GM21381 (cell line): ENCODE data around the gene PGLYRP4.
"Not testable (repeated sequence)": the region's sequence is repeated elsewhere in the genome, so short reads cannot be mapped to it uniquely, and the experiment has no call there.

Source experiments
- ATAC-seq: cut with Tn5 transposase; IDR thresholded peaks from one replicate; pipeline ENCODE4 v1.9.1; 2021; ENCODE audit warnings: mild to moderate bottlenecking, moderate library complexity; ENCODE audit not compliant: unreplicated experiment

PGLYRP4 gene

GRCh38 chr1:153357076-153357852, 8.6 kb upstream of the PGLYRP4 start:
- no peak for ATAC-seq

DNA sequence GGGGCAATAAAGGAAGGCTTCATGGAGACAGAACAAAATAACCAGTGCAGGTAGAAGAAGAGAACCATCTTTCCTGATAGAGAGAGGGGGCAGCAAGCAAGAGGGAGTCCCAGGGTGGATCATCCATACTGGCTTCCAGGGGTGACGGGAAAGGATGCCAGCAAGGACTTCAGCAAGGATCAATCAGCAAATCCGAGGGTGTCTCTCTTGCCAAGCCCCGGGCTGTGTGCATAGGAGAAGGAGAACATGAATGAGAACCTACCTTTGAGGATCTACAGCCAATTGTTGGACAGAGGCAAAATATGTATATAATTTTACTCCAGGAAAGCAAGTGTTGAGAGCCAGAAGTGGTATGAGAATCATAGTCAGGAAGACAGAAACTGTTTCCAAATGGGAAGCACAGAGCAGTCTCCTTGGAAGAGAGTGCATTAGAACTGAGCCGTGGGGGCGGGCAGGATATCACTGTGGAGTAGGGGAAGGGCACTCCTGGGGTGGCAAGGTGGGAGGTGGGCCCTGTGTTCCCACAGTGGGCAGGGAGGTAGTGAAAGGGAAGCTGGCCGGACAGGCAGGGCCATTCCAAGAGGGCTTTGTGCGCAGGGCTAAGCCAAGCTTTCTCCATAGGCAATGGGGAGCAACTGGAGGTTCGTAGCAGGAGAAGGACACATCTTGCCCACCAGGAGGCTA, 7.9 kb upstream of the PGLYRP4 start:
- no peak for ATAC-seq

- ATAC-seq, result no peak
Measured at GRCh38 chr1:153355445-153356071, 6.9 kb upstream of the PGLYRP4 start.

DNA sequence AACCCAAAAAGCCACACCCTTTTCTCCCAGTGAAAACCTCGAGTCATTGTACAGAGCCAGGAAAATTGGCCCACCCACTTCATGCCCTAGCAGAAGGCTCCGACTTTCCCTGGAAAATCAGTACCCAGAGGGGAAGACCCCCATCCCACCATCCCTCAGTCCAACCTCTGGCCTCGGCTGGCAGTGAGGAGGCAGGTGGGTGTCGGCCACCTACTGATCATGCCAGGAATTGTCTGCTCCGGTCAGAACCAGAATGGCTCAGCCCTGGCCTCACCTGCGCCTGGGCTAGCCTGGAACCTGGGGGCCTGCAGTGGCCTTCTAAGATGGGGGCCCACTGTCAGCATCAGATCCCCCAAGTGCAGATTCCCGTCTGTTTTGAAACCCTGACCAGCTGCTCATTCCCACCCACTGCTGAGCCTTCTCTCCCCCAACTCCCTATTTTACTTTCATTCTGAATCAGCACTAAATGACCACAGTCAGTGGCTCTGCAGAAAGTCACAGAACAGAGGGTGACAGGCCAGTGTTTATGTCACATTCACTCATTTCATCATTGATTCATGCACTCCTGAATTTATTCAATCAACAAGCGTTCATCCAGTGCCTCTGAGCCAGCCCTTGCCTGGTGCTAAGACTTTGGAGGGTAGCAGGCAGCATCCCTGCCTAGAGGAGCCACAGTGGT, 6.0 kb upstream of the PGLYRP4 start:
- no peak for ATAC-seq

DNA sequence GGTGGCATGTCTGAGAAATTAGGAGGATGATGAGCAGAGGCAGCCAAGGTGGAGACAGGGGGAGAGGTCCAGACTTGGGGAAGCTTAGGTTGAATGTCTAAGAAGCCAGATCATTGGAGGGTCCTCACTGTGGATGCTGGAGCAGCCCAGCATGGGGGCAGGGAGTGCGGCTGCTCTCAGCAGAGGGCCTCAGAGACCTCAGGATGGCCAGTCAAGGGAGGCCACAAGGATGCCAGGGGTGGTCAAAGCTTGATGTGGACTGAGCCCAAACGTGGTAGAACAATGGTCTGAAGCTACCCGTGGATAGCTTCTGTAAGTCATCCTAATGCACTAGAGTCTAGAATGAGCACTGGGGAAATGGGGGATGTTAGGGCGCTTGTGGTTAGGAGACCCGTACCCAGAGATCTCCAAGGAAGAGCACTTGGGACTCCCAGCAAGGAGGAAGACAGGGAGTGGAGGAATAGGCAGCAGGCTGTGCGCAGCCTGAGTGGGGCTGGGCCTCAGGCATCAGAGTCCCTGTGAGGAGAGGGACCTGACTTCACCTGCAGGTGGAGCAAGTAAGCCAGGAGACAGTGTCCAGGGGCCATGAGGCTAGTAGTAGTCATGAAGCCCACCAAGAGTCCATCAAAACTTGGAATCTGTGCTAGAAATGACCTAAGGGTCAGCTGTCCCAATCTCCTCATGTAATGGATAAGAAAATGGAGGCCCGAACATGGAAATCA, 4.7 kb upstream of the PGLYRP4 start:
- ATAC-seq, result no peak

DNA sequence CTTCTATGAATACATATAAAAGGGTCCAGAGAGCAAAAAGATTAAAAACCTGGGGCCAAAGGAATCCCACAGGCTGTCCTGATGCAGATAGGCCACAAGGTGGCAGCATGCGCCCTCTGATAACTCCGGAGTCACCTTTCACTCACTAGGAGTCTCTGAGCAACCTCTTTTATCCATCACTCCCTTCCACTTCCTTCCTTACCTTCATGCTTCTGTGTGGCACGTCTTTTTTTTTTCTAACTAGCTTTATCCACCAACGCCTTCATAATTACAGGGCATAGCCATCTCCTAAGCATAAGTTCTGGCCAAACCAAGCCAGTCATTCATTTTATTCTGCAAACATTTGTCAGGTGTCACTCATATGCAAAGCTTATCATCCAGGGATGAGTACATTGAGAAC, 3.9 kb upstream of the PGLYRP4 start:
- ATAC-seq, result no peak

DNA sequence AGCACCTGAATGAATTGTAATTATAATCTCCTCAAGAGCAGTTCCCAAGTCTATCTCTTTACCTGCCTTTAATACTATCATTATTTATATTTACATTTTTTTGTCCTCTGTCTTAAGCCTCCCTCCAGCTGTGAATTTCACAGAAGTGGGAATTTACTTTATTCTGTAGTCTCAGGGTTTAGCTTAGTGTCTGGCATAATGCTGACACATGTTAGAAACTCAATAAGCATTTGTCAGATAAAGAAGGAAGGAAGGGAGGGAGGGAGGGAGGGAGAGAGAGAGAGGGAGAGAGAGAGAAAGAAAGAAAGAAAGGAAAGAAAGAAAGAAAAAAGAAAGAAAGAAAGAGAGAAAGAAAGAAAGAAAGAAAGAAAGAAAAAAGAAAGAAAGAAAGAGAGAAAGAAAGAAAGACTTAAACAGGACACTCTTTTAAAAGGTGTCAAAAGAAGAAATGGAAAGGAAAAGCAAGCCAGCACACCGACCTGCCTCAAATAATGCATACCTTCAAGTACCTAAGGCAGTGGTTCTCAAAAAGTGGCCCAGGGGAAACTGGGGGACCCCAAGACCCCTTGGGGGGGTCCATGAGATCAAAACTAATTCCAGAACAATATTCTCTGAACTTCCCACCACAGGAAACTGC, 1.8 kb upstream of the PGLYRP4 start:
- ATAC-seq, result no peak

- ATAC-seq, result no peak
Measured at GRCh38 chr1:153349363-153350320, 1.0 kb upstream of the PGLYRP4 start.

GRCh38 chr1:153347856-153348255, 785 bp downstream of the PGLYRP4 start:
- ATAC-seq, result no peak

GRCh38 chr1:153347049-153347448, 1.6 kb downstream of the PGLYRP4 start:
- ATAC-seq, result not testable (repeated sequence)

- no peak for ATAC-seq
Measured at GRCh38 chr1:153346077-153346723, 2.4 kb downstream of the PGLYRP4 start.

DNA sequence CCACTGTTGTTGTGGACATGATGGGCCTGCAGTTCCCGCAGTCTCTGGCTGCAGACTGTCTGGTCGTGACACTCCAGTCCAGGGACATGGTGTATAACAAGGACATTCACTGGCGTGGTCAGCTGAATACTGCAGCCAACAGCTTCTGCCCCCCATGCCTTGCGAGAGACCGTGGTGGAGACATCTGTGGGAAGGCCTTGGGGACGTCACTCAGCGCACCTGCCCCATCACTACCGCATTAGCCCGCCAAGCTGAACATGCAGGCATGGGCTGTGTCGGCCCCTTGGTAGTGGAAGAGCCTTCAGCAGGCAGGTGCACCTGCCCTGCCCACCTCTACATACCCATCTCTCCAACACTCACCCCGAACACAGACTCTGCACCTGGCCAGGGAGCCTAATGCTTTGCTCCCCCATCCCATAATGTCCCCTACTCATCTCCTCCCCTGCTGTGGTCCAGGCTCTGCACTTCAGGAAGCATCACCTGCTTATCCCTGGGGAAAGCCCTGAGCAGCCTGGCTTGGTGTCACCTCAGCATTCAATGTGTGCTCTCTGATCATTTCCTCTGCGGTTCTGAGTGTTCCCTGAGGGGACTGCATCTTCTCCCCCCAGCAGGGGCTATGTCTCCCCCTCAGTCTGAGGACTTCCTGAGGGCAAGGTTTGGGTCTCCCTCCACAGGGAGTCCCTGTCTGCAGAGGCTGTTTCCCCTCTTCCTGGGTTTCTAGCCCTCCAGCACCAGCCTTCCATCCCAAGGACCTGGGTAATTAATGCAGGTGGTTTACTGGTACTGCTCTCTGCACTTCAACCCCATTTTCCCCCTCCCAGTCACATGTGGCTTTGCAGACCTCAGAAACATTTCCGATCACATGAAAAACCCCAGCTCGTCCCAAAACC, 3.2 kb downstream of the PGLYRP4 start:
- no peak for ATAC-seq

GRCh38 chr1:153344718-153345025, 4.0 kb downstream of the PGLYRP4 start:
- no peak for ATAC-seq

DNA sequence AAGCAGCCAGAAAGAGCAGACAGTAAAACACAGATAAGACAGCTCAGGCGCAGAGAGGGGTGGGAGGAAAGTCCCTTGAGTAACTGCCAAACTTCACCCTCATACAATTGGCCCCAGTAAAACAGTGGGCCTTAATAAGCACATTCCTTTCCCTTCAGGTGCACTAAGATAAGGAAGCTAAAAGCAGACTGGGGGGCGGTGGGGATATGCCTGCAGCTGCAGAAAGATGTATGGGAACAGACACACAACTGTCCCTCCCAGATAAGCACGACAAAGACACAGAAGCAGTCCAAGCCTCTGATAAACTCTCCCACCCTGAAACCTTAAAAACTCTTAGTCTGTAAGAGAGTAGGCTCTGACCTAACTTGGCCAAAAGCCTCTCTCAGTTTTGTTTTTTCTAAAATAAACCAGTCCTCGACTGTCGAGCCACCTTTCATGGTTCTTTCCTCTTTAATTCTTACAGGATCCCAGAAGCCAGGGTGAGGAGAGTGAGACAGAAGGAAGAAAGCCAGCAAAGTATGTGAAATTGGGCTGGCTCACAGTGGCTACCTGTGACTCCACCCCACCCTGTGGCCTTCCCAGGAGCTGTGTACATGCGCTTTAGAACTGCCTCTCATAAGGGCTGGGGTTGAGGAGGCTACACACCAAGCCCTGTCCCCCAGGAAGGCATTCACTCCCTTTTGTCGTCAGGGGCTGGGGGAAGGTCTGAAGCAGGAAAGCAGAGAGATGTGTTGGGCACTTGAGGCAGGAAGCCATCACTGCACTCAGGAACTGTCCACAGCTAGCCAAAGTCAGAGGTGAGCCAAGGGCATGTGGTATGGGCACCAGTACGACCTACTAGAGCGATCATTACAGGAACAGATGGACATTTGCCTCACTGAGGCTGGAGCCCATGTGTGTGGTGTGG, 4.6 kb downstream of the PGLYRP4 start:
- no peak for ATAC-seq

DNA sequence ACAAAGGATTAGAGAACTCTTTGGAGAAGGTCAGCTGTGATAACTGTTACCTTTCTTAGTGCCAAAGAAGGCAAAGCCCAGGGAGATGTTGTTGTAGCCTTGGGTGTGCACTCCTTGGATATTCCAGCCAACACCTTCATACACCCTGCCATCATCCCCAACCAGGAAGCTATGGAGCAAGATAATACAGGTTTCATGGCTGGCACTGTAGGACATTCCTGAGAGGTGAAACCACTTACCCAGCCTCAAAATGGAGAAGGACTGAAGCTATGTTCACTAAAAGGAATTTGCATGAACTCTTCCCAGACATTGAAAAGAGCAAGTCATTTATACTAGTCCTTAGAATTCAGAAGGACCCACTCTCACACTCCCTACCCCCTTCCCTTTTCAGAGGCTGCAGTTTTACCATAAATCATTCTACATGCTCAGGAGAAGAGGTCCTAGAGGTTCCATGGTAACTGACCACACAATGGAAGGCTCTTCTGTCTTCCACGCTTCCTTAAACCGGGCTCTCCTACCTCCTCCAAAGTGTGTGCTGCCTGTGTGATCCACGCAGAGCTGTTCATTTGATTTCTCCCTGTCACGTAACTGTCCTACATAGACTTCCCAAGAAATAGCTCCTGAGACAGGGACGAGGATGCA, 5.5 kb downstream of the PGLYRP4 start:
- no peak for ATAC-seq

DNA sequence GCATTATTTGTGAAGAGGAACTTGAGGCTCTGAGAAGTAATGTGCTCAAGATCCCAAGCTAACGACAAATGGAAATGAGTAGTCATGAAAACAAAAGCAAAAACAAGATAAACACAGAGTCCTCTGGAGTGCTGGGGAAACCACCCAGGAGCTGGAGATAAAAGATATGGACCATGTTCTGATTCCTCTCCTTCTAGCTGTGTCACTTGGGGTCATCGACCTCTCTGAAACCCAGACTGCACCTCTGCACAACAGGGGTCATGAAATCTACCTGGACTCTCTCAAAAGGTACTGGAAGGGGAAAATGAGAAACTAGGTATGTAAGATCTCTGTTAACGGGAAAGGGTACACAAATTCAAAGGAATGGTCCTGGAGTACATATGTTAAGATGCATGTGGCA, 6.5 kb downstream of the PGLYRP4 start:
- no peak for ATAC-seq
